HG03575 (cell line): ENCODE data around the gene STAT3.

Experiments used
- ATAC-seq: cut with Tn5 transposase; IDR thresholded peaks from one replicate; pipeline ENCODE4 v1.9.1; 2021; ENCODE audit not compliant: unreplicated experiment, insufficient number of reproducible peaks, low FRiP score; ENCODE audit errors: extremely low read depth

Gene STAT3

DNA sequence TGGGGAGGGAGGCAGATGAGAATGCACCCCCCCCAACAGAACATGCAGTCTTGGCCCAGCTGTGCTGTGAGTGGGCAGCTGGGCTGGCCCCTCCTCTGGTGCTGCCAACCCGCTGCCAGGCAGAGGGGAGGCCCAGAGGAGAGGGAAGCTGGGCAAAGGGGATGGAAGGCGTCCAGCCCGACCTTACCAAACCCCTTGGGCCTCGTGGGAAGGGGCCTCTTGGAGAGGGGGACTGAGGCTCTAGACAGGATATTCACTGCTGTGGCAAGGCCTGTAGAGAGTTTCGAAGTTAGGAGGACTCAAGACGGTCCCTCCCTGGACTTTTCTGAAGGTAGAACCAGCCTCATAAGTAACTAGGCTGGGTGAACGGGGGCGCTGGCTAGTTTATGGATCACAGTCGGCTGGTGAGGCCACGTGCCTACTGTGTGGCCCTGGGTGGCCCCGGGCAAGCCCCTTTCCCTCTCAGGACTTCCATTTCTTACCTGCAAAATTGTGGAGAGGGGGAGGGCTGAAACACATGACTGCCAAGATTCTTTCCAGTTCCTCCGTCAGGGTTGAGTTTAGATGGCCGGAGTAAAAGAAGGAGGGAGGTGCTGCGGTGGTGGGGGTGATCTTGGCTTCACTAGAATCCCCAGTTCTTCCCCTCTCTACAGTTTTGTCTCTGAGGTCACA is 100.8 kb downstream of the STAT3 start:
- ATAC-seq, result no peak

DNA sequence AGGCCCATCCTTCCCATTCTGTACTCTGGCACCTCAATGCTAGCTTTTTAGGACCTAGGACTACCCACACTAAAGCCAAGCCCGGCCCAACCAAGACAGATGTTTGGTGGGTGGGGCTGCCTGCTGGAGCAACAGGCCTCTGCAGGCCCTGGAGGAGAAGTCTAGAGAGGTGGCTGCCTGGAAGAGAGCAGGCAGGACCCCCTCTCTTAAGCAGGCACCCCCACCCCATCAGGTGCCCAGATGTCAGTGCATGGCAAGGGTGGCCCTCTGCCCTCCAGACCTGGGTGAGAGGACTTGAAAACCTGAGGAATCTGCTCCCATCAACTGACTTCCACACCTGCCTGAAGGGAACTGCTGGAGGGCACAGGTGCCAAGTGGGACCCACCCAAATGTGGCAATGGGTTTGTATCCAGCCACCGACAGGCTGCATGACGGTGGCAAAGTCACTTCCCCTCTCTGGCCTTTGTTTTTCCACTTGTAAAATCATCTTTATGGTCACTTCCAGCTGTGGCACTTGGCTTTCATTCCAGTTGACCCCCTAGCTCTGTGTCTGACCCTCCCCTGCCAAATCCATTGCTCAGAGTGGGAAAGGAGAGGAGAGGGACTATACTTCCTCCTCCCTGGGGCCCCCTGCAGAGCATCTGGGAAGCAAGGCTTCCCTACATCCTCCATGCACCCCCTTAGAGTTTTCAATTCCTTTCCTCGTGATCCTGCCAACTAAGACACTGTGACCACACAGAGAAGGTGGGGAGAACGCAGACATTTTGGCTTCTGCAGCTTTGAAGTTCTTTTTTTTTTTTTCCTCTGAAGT is 101.6 kb downstream of the STAT3 start:
- ATAC-seq, result no peak

DNA sequence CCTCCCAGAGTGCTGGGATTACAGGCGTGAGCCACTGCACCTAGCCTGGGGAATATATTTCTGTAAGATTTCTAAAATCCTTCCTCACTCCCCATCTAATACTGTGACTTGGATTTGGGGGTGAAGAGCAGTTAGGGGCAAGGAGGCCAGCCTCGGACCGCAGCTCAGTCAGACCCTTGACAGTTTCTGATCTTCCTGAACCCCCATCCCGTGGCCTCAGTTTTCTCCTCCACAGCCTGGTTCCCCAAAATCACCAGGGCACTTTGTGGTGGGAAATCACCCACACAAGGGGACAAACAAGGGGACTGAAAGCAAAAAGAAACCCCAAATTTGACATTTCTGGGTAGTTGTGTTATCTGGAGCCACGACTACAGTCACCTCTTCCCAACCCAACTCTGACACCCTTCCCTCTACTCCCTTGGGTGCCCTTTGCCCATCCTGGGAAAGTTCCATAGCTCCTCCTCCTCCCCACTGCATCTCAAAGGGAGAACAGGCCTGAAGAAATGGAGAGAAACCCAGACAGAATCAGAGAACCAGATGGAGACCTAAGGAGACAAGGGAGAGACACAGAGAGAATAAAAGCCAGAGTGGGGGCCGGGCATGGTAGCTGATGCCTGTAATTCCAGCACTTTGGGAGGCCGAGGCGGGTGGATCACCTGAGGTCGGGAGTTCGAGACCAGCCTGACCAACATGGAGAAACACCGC is 102.7 kb downstream of the STAT3 start:
- no peak for ATAC-seq

GRCh38 chr17:42284566-42284965 is 103.7 kb downstream of the STAT3 start:
- ATAC-seq, result no peak

GRCh38 chr17:42284024-42284369 is 104.2 kb downstream of the STAT3 start:
- ATAC-seq, result no peak

GRCh38 chr17:42283241-42284023 is 104.8 kb downstream of the STAT3 start:
- no peak for ATAC-seq

DNA sequence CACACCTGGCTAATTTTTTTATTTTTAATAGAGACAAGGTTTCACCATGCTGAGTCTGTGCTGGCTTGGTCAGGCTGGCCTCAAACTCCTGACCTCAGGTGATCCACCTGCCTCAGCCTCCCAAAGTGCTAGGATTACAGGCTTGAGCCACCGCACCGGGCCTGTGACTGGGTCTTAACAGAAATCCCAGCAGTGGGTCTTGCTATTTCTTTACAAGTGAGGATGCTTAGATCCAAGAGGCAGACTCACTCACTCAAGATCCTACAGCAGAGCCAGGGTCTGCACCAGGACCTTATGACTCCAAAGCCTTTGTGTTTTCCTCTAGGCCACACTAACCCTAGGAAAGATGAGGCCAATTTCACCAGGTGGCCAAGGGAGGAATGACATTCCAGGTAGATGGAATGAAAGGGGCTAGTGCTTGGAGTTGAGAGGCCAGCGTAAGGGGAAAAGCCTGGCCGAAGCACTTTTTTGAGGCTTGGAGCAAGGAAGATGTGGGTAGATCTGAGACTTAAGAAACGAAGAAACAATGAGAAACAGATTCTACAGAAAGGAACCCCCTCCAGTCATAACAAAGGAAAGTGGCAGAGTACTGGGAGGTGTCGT is 105.7 kb downstream of the STAT3 start:
- no peak for ATAC-seq

DNA sequence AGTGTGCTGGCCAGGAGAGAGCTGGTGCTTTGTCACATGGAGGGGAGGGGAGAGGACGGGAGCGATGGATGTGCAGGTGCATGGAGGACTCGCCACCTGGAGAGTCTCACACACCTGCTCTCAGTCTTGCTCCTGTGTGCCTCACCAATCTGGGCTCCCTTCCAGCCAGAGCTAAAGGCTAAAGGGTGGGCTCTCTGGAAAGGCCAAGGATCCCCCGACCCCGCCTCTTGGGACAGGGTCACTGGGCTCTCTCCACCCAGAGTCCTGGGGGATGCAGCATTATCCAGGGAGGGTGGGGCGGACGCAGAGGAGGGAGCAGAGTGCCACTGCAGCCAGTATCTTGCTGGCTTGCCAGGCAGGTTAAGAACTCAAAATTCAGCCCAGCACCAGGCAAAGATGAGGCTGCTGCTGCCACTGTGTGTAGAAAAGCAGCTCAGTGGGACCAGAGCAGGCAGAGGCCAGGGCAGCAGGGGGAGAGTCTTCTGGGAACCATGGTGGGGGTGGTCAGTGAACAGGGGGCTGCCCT is 106.6 kb downstream of the STAT3 start:
- ATAC-seq, result no peak

GRCh38 chr17:42279776-42280630 is 108.2 kb downstream of the STAT3 start:
- ATAC-seq, result no peak

DNA sequence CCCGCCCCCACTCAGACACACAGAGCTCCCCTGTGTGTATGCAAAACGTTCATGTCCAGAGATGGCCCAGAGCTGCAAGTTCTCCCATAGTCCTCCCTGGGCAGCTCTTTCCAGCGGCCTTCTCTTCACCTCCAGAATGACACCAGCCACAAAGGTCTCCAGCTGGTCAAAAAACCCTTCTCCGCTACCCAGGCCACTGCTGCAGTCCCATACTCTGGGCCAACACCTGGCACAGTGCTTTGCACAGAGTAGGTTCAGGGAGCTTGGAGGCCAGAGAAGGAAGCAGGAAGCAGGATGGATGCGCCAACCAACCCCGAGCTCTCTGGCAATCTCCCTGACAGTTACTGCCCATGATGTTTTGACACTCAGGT is 110.9 kb downstream of the STAT3 start:
- no peak for ATAC-seq

- ATAC-seq, result no peak
Observed at GRCh38 chr17:42276609-42277341, 111.5 kb downstream of the STAT3 start.

DNA sequence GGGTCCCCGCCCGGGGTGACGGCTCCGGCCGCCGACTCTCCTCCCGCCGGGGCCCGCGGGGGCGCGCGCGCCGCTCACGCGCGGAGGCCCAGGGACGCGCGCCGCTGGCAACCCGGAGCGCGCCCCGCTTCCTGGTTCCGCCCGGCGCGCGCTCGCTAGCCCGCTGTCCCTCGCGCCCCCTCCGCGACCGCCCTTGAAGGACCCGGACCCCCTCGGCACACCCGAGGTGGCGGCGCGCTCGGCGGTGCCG is 112.0 kb downstream of the STAT3 start, which contains the start of gene STAT5B:
Gene STAT5B, minus strand, starts transcription at position 33 of the 250 bp plus-strand sequence. CDS start 44,264 bp downstream, outside the sequence.
- ATAC-seq, result no peak

- no peak for ATAC-seq
Observed at GRCh38 chr17:42275527-42276358, 112.5 kb downstream of the STAT3 start.

- no peak for ATAC-seq
Observed at GRCh38 chr17:42274812-42275526, 113.3 kb downstream of the STAT3 start.

GRCh38 chr17:42274253-42274542 is 114.0 kb downstream of the STAT3 start:
- ATAC-seq, result no peak
